HEK293 (cell line): Measurements from ENCODE around the gene TRAF4.
"Not testable (repeated sequence)": the region's sequence is repeated elsewhere in the genome, so short reads cannot be mapped to it uniquely, and the experiment has no call there.

ENCODE experiments used
- CTCF ChIA-PET: fragments of 350-600 bp; formaldehyde crosslinking; extraction: SDS; loops from one replicate; lab custom pipeline; 2021; ENCODE audit warnings: antibody characterized with exemption; lab: Yijun Ruan, JAX
- POLR2A ChIA-PET: fragments of 300-600 bp; formaldehyde crosslinking; extraction: SDS; loops from one replicate; lab custom pipeline; 2020; ENCODE audit warnings: antibody characterized with exemption, inconsistent platforms; lab: Yijun Ruan, JAX
- H3K27ac ChIP-seq: fragments of 200-500 bp; sonication (Bioruptor generic); 2 replicates; pipeline ENCODE4 v1.5.1; 2014; ENCODE audit warnings: low read depth, low read length, control low read depth, inconsistent platforms; ENCODE audit errors: extremely low read depth
- H3K36me3 ChIP-seq, 2 experiments: fragments of 200-500 bp in 1 of 2; sonication (Bioruptor generic) in 1 of 2; 1 replicate in 1 of 2; 2 replicates in 1 of 2; pipeline ENCODE4 v1.5.1; 2014 to 2017; ENCODE audit warnings: inconsistent platforms in 2 of 2, low read length in 2 of 2; ENCODE audit not compliant: control insufficient read depth in 2 of 2, insufficient read depth in 1 of 2
- H3K4me1 ChIP-seq: fragments of 200-500 bp; sonication (Bioruptor generic); 2 replicates; pipeline ENCODE4 v1.5.1; 2014; ENCODE audit warnings: mild to moderate bottlenecking, low read length, inconsistent platforms; ENCODE audit not compliant: control insufficient read depth, insufficient read depth
- H3K4me3 ChIP-seq: 2 replicates; pipeline ENCODE4 v1.5.1; 2011; ENCODE audit warnings: low read depth, mild to moderate bottlenecking, control low read depth, low read length, moderate library complexity
- H3K9me3 ChIP-seq: fragments of 200-500 bp; sonication (Bioruptor generic); 2 replicates; pipeline ENCODE4 v1.5.1; 2014; ENCODE audit warnings: low read depth, low read length, inconsistent platforms; ENCODE audit not compliant: control insufficient read depth, insufficient read depth
- EGR2 ChIP-seq: fragments of 450-650 bp; formaldehyde crosslinking; IDR thresholded peaks from 2 replicates; pipeline ENCODE4 v1.5.1; 2016; ENCODE audit warnings: low read depth, missing biosample characterization, missing genetic modification characterization
- HOXA7 ChIP-seq: sonication (generic); formaldehyde crosslinking; IDR thresholded peaks from 2 replicates; pipeline ENCODE4 v1.8.1; 2022; ENCODE audit warnings: missing genetic modification reagents, borderline replicate concordance
- ZBTB17 ChIP-seq: fragments of 450-650 bp; formaldehyde crosslinking; IDR thresholded peaks from 2 replicates; pipeline ENCODE4 v1.5.1; 2016; ENCODE audit warnings: missing biosample characterization, missing genetic modification characterization
- ZBTB7A ChIP-seq: fragments of 450-650 bp; formaldehyde crosslinking; IDR thresholded peaks from 2 replicates; pipeline ENCODE4 v1.5.1; 2016; ENCODE audit warnings: low read depth, missing biosample characterization, missing genetic modification characterization
- ZNF10 ChIP-seq: fragments of 450-650 bp; formaldehyde crosslinking; IDR thresholded peaks from 2 replicates; pipeline ENCODE4 v1.5.1; 2017; ENCODE audit warnings: missing biosample characterization, missing genetic modification characterization
- ZNF121 ChIP-seq: fragments of 450-650 bp; formaldehyde crosslinking; IDR thresholded peaks from 2 replicates; pipeline ENCODE4 v1.5.1; 2016; ENCODE audit warnings: missing biosample characterization, missing genetic modification characterization
- ZNF157 ChIP-seq: fragments of 450-650 bp; formaldehyde crosslinking; IDR thresholded peaks from 2 replicates; pipeline ENCODE4 v1.5.1; 2016; ENCODE audit warnings: missing biosample characterization, missing genetic modification characterization
- ZNF16 ChIP-seq: fragments of 450-650 bp; formaldehyde crosslinking; IDR thresholded peaks from 2 replicates; pipeline ENCODE4 v1.5.1; 2016; ENCODE audit warnings: low read depth, missing biosample characterization, missing genetic modification characterization
- ZNF184 ChIP-seq: fragments of 450-650 bp; IDR thresholded peaks from 2 replicates; pipeline ENCODE4 v1.5.1; 2018; ENCODE audit warnings: missing biosample characterization, mild to moderate bottlenecking, missing genetic modification characterization
- ZNF19 ChIP-seq: fragments of 450-650 bp; formaldehyde crosslinking; IDR thresholded peaks from 2 replicates; pipeline ENCODE4; 2016; ENCODE audit warnings: missing biosample characterization, missing genetic modification characterization, low read depth
- ZNF223 ChIP-seq: fragments of 450-650 bp; formaldehyde crosslinking; IDR thresholded peaks from 2 replicates; pipeline ENCODE4 v1.5.1; 2016; ENCODE audit warnings: missing biosample characterization, missing genetic modification characterization
- ZNF274 ChIP-seq, 2 experiments: fragments of 200-500 bp in 1 of 2; fragments of 450-650 bp in 1 of 2; sonication (Bioruptor generic) in 1 of 2; formaldehyde crosslinking in 1 of 2; IDR thresholded peaks; 2 replicates each; pipeline versions ENCODE4 v1.5.1 to v1.6.1; 2014 to 2016; ENCODE audit warnings: borderline replicate concordance in 1 of 2, inconsistent platforms in 1 of 2, low read length in 1 of 2, missing biosample characterization in 1 of 2, missing genetic modification characterization in 1 of 2
- ZNF354C ChIP-seq: fragments of 450-650 bp; formaldehyde crosslinking; IDR thresholded peaks from 2 replicates; pipeline ENCODE4 v1.5.1; 2016; ENCODE audit warnings: missing biosample characterization, missing genetic modification characterization, low read depth, borderline replicate concordance
- ZNF501 ChIP-seq: fragments of 450-650 bp; formaldehyde crosslinking; IDR thresholded peaks from 2 replicates; pipeline ENCODE4 v1.5.1; 2016; ENCODE audit warnings: missing biosample characterization, missing genetic modification characterization
- ZNF530 ChIP-seq: fragments of 450-650 bp; formaldehyde crosslinking; IDR thresholded peaks from 2 replicates; pipeline ENCODE4 v1.5.1; 2016; ENCODE audit warnings: low read depth, missing biosample characterization, missing genetic modification characterization
- ZNF621 ChIP-seq: fragments of 450-650 bp; formaldehyde crosslinking; IDR thresholded peaks from 2 replicates; pipeline ENCODE4 v1.5.1; 2017; ENCODE audit warnings: missing biosample characterization, missing genetic modification characterization
- ZNF670 ChIP-seq: fragments of 450-650 bp; formaldehyde crosslinking; IDR thresholded peaks from 2 replicates; pipeline ENCODE4 v1.5.1; 2016; ENCODE audit warnings: missing biosample characterization, missing genetic modification characterization, low read depth
- ZNF830 ChIP-seq: fragments of 450-650 bp; IDR thresholded peaks from 2 replicates; pipeline ENCODE4 v1.5.0; 2018; ENCODE audit warnings: missing biosample characterization, missing genetic modification characterization, low read depth, mild to moderate bottlenecking, moderate library complexity
- ZSCAN16 ChIP-seq: fragments of 450-650 bp; formaldehyde crosslinking; IDR thresholded peaks from 2 replicates; pipeline ENCODE4 v1.5.1; 2016; ENCODE audit warnings: missing biosample characterization, missing genetic modification characterization
- TF ChIP-seq, protein P1 (sequence below): fragments of 450-650 bp; formaldehyde crosslinking; IDR thresholded peaks from 2 replicates; pipeline ENCODE4 v1.5.1; 2016; ENCODE audit warnings: missing biosample characterization, missing genetic modification characterization
- TF ChIP-seq, protein P2 (sequence below): fragments of 450-650 bp; formaldehyde crosslinking; IDR thresholded peaks from 2 replicates; pipeline ENCODE4 v1.5.1; 2016; ENCODE audit warnings: missing biosample characterization, missing genetic modification characterization, low read depth
- TF ChIP-seq, protein P3 (sequence below): fragments of 450-650 bp; formaldehyde crosslinking; IDR thresholded peaks from 2 replicates; pipeline ENCODE4 v1.5.1; 2016; ENCODE audit warnings: missing biosample characterization, missing genetic modification characterization
- TF ChIP-seq, protein P4 (sequence below): fragments of 450-650 bp; formaldehyde crosslinking; IDR thresholded peaks from 2 replicates; pipeline ENCODE4 v1.5.1; 2016; ENCODE audit warnings: missing biosample characterization, missing genetic modification characterization
- TF ChIP-seq, protein P5 (sequence below): fragments of 450-650 bp; formaldehyde crosslinking; IDR thresholded peaks from 2 replicates; pipeline ENCODE4 v1.5.1; 2017; ENCODE audit warnings: missing biosample characterization, missing genetic modification characterization

The TRAF4 gene

DNA sequence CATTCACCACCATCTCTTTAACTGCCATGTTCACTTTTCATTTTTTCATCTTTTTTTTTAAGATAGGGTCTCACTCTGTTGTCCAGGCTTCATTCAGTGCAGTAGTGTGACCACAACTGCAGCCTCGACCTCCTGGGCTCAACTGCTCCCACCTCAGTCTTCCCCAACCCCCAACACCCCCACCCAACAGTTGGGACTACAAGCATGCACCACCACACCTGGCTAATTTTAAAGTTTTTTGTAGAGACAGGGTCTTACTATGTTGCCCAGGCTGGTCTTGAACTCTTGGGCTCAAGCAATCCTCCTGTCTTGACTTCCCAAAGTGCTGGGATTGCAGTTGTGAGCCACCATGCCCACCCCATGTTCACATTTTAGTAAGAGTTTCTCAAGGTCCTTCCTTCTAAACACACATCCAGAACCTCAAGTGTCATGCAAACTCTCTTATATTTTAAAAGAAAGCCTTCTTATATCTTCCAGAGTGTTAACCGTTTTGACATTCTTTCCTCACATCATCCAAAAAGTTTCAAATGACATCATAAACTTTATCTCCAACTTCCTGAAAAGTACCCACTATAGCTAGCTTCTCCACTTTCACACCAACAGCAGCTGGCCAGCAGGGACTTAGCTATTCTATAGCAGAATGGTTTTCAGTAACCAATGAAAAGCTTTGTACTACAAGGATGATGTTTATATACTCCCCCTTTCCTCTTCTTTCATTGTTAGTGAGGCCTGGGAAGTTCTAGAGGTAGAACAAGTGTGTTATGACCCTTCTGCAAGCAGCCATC is 49.3 kb downstream of the TRAF4 start (continued):
- TF ChIP-seq, protein P1, sequence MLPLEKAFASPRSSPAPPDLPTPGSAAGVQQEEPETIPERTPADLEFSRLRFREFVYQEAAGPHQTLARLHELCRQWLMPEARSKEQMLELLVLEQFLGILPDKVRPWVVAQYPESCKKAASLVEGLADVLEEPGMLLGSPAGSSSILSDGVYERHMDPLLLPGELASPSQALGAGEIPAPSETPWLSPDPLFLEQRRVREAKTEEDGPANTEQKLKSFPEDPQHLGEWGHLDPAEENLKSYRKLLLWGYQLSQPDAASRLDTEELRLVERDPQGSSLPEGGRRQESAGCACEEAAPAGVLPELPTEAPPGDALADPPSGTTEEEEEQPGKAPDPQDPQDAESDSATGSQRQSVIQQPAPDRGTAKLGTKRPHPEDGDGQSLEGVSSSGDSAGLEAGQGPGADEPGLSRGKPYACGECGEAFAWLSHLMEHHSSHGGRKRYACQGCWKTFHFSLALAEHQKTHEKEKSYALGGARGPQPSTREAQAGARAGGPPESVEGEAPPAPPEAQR (tag by site-specific recombination), result no peak
- TF ChIP-seq ZSCAN16 (tag by site-specific recombination), result no peak
- no peak for TF ChIP-seq ZNF670 (tag by site-specific recombination)
- TF ChIP-seq ZNF830 (tag by site-specific recombination), result no peak
- TF ChIP-seq ZNF223 (tag by site-specific recombination), result no peak
- TF ChIP-seq, protein P2, sequence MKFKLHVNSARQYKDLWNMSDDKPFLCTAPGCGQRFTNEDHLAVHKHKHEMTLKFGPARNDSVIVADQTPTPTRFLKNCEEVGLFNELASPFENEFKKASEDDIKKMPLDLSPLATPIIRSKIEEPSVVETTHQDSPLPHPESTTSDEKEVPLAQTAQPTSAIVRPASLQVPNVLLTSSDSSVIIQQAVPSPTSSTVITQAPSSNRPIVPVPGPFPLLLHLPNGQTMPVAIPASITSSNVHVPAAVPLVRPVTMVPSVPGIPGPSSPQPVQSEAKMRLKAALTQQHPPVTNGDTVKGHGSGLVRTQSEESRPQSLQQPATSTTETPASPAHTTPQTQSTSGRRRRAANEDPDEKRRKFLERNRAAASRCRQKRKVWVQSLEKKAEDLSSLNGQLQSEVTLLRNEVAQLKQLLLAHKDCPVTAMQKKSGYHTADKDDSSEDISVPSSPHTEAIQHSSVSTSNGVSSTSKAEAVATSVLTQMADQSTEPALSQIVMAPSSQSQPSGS (tag by site-specific recombination), result peak; percentile 88
- TF ChIP-seq ZNF19 (tag by site-specific recombination), result no peak
- TF ChIP-seq EGR2 (tag by site-specific recombination), result no peak
- no peak for TF ChIP-seq ZNF157 (tag by site-specific recombination)

DNA sequence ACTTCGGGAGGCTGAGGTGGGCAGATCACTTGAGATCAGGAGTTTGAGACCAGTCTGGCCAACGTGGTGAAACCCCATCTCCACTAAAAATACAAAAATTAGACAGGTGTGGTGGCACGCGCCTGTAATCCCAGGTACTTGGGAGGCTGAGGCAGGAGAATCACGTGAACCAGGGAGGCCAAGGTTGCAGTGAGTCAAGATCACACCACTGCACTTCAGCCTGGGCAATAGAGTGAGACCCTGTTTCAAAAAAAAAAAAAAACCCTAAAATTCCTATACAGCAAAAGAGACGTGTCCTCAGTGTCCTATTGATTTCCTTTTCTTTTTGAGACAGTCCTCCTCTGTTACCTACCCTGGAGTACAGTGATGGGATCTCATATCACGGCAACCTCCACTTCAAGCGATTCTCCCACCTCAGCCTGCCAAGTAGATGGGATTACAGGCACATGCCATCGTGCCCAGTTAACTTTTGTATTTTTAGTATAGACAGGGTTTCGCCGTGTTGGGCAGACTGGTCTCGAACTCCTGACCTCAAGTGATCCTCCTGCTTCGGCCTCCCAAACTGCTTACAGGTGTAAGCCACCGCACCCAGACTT is 51.1 kb downstream of the TRAF4 start:
- H3K9me3 ChIP-seq, H3K27ac ChIP-seq, H3K4me1 ChIP-seq, H3K36me3 ChIP-seq, POLR2A ChIA-PET, H3K4me3 ChIP-seq: not testable (repeated sequence)
- TF ChIP-seq ZNF121, result peak; percentile 94
- CTCF ChIA-PET, result interaction anchor here (0.6 kb wide), 1 partner anchor 27 kb away, joined by 3 read pairs; no protein-coding TSS in a partner anchor

DNA sequence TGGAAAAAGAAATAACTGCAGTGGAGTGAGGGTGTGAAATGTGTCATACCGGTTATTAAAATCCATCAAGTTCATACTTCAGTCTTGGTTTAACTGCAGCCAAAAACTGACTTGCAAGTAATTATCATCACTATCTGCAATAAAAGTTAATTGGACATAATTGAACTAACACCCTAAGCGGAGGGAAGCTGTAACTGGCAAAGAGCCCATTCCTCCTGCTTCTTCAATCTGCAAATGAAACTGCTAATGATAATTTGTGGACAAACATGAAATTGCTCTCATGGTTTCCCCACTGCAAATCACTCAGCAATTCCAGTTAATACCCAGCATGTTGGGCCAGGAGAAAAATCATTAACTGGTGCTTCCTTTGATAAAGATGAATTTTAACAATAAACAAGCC is 52.3 kb downstream of the TRAF4 start:
- Histone ChIP-seq H3K9me3 (no peaks in the 10 kb centered on the region), H3K4me1 (peaks cover 6% of the 10 kb centered on the region; the same call in 1 of the 2 replicates), H3K4me3 (no peak overlapping the region), H3K36me3 (no peaks in the 10 kb centered on the region; a peak in 1 of 3 replicates), H3K27ac (no peak overlapping the region)
- POLR2A ChIA-PET, result no interaction called here
- CTCF ChIA-PET, result no interaction called here
- TF ChIP-seq ZNF16 (tag by site-specific recombination), result no peak
- TF ChIP-seq ZNF621 (tag by site-specific recombination), result no peak
- TF ChIP-seq HOXA7 (CRISPR knock-in tag), result no peak
- TF ChIP-seq ZNF501 (tag by site-specific recombination), result no peak
- TF ChIP-seq ZNF157 (tag by site-specific recombination), result no peak
- TF ChIP-seq, protein P3, sequence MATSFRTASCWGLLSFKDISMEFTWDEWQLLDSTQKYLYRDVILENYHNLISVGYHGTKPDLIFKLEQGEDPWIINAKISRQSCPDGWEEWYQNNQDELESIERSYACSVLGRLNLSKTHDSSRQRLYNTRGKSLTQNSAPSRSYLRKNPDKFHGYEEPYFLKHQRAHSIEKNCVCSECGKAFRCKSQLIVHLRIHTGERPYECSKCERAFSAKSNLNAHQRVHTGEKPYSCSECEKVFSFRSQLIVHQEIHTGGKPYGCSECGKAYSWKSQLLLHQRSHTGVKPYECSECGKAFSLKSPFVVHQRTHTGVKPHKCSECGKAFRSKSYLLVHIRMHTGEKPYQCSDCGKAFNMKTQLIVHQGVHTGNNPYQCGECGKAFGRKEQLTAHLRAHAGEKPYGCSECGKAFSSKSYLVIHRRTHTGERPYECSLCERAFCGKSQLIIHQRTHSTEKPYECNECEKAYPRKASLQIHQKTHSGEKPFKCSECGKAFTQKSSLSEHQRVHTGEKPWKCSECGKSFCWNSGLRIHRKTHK (tag by site-specific recombination), result no peak
- no peak for TF ChIP-seq ZNF830 (tag by site-specific recombination)
- TF ChIP-seq, protein P4, sequence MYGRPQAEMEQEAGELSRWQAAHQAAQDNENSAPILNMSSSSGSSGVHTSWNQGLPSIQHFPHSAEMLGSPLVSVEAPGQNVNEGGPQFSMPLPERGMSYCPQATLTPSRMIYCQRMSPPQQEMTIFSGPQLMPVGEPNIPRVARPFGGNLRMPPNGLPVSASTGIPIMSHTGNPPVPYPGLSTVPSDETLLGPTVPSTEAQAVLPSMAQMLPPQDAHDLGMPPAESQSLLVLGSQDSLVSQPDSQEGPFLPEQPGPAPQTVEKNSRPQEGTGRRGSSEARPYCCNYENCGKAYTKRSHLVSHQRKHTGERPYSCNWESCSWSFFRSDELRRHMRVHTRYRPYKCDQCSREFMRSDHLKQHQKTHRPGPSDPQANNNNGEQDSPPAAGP (tag by site-specific recombination), result no peak
- no peak for TF ChIP-seq ZNF10 (tag by site-specific recombination)
- TF ChIP-seq ZNF274 (IDR thresholded peaks at IDR 0.05; ENCODE audit: low read length), result no peak
- no peak for TF ChIP-seq ZNF274 (tag by site-specific recombination; IDR thresholded peaks at IDR 0.05; ENCODE audit: borderline replicate concordance)
- no peak for TF ChIP-seq ZNF354C
- TF ChIP-seq ZBTB17 (tag by site-specific recombination), result peak; percentile 30; the same call in 1 of the 2 replicates
- TF ChIP-seq ZNF530 (tag by site-specific recombination), result no peak
- TF ChIP-seq ZBTB7A (tag by site-specific recombination), result no peak
- TF ChIP-seq, protein P5, sequence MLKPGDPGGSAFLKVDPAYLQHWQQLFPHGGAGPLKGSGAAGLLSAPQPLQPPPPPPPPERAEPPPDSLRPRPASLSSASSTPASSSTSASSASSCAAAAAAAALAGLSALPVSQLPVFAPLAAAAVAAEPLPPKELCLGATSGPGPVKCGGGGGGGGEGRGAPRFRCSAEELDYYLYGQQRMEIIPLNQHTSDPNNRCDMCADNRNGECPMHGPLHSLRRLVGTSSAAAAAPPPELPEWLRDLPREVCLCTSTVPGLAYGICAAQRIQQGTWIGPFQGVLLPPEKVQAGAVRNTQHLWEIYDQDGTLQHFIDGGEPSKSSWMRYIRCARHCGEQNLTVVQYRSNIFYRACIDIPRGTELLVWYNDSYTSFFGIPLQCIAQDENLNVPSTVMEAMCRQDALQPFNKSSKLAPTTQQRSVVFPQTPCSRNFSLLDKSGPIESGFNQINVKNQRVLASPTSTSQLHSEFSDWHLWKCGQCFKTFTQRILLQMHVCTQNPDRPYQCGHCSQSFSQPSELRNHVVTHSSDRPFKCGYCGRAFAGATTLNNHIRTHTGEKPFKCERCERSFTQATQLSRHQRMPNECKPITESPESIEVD (tag by site-specific recombination), result peak; percentile 94
- no peak for TF ChIP-seq ZNF184 (tag by site-specific recombination)
- no peak for TF ChIP-seq EGR2 (tag by site-specific recombination)
